Measurements from ENCODE around the gene NFYC.

Gene NFYC

DNA sequence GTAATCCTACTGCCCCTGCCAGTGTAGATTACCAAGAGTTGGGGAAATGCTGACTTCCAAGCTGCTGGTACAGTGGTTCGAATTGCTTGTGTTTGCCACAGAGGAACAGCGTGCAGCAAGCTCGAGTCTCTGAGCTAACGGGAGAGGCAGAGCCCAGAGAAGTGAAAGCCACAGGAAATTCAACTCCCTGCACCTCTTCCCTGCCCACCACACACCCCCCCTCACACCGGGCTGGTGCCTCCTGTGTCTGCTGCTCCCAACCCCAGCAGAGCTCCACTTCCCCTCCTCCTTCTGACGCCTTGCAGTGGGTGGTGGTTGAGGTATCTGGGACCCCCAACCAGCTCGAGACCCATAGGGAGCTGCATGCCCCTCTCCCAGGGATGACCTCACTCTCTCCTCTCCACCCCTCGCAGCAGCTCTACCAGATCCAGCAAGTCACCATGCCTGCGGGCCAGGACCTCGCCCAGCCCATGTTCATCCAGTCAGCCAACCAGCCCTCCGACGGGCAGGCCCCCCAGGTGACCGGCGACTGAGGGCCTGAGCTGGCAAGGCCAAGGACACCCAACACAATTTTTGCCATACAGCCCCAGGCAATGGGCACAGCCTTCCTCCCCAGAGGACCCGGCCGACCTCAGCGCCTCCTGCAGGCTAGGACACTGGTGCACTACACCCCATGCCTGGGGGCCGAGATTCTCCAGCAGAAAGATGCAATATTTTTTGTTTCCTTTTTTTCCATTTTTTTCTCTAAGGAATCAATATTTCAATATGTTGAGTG, 79.0 kb downstream of the NFYC start:
- TF ChIP-seq, protein P1, sequence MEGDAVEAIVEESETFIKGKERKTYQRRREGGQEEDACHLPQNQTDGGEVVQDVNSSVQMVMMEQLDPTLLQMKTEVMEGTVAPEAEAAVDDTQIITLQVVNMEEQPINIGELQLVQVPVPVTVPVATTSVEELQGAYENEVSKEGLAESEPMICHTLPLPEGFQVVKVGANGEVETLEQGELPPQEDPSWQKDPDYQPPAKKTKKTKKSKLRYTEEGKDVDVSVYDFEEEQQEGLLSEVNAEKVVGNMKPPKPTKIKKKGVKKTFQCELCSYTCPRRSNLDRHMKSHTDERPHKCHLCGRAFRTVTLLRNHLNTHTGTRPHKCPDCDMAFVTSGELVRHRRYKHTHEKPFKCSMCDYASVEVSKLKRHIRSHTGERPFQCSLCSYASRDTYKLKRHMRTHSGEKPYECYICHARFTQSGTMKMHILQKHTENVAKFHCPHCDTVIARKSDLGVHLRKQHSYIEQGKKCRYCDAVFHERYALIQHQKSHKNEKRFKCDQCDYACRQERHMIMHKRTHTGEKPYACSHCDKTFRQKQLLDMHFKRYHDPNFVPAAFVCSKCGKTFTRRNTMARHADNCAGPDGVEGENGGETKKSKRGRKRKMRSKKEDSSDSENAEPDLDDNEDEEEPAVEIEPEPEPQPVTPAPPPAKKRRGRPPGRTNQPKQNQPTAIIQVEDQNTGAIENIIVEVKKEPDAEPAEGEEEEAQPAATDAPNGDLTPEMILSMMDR (IDR thresholded peaks at IDR 0.05; ENCODE audit: borderline replicate concordance, extremely low read depth, low read length, poor library complexity, severe bottlenecking), result no peak
- TF ChIP-seq EZH2 (IDR thresholded peaks at IDR 0.05; ENCODE audit: borderline replicate concordance, low read depth, low read length, severe bottlenecking), result no peak
- DNase-seq, result peak; percentile 15

DNA sequence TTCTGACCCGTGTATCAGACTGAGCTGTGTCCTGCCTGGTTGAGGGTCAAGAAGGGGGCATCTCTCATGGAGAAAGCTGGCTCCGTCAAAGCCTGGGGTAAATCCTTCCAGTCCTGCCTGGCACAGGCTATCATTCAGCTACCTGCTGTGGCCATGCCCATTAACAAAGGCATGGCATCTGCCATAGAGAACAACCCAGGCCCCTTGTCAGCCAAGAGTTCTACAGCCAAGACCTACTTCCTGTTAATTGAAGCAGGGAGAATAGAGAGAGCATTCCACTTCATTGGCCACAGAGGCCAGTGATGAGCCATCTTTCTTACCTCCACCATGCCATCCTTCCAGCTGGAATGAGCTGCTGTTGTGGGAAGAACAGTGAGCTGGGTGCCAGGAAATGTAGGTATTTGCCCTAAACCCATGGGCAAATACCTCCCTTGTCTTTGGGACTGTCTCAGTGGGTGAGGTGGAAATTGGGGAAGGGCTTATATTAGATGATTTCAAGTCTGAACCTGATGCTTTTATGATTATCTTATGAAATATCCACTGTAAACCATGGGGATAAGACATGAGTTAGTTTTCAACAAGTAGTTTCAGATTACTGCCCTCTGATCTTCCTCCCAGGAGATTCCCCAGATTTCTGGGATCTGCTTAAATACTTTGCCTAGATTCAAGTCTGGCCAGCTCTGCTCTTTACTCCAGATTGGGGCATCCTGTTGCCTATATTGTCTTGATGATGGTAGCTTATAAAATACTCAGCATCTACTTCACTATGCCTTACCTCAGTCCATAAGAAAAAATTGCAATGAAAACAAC, 80.8 kb downstream of the NFYC start:
- Histone ChIP-seq H3K27ac (ENCODE audit: low read length) (no peak overlapping the region), H4K20me1 (ENCODE audit: insufficient read depth, low read length) (0 out of 2 replicates have a peak, but pooled peaks cover 8% of the 10 kb centered on the region), H2AFZ (ENCODE audit: low read depth, low read length) (no peak overlapping the region), H3K27me3 (ENCODE audit: insufficient read depth, low read length, poor library complexity) (no peaks in the 10 kb centered on the region), H3K36me3 (ENCODE audit: insufficient read depth, low read length) (peaks cover 72% of the 10 kb centered on the region), H3K79me2 (ENCODE audit: insufficient read depth, low read length) (no peaks in the 10 kb centered on the region), H3K4me2 (ENCODE audit: insufficient read depth, low read length) (no peak overlapping the region), H3K4me3 (ENCODE audit: low read depth in 1 of 2, low read length in 2 of 2) (no peak overlapping the region), H3K9ac (ENCODE audit: low read depth, low read length) (no peak overlapping the region), H3K4me1 (ENCODE audit: insufficient read depth, low read length) (no peaks in the 10 kb centered on the region), H3K9me3 (ENCODE audit: insufficient read depth, low read length, severe bottlenecking) (peaks cover 13% of the 10 kb centered on the region)
- TF ChIP-seq, protein P1 (IDR thresholded peaks at IDR 0.05; ENCODE audit: borderline replicate concordance, extremely low read depth, low read length, poor library complexity, severe bottlenecking), result no peak
- no peak for TF ChIP-seq EZH2 (IDR thresholded peaks at IDR 0.05; ENCODE audit: borderline replicate concordance, low read depth, low read length, severe bottlenecking)
- ATAC-seq (ENCODE audit: insufficient read depth, low read depth), result no peak
- no peak for DNase-seq

More for the DNA sequence above, 79.0 kb downstream of the NFYC start:
- no peak overlapping the region for H3K4me3 ChIP-seq (ENCODE audit: low read depth in 1 of 2, low read length in 2 of 2)
- no peaks in the 10 kb centered on the region for H3K9me3 ChIP-seq (ENCODE audit: insufficient read depth, low read length, severe bottlenecking)
- H3K36me3 ChIP-seq (ENCODE audit: insufficient read depth, low read length), result peaks cover 81% of the 10 kb centered on the region
- H3K27ac ChIP-seq (ENCODE audit: low read length), result no peak overlapping the region
- peak; percentile 52; the same call in 1 of the 3 replicates for ATAC-seq (ENCODE audit: insufficient read depth, low read depth)
- H4K20me1 ChIP-seq (ENCODE audit: insufficient read depth, low read length), result 0 out of 2 replicates have a peak, but pooled peaks cover 13% of the 10 kb centered on the region
- no peaks in the 10 kb centered on the region for H3K4me1 ChIP-seq (ENCODE audit: insufficient read depth, low read length)
- no peaks in the 10 kb centered on the region for H3K79me2 ChIP-seq (ENCODE audit: insufficient read depth, low read length)
- no peak overlapping the region for H3K4me2 ChIP-seq (ENCODE audit: insufficient read depth, low read length)
- H2AFZ ChIP-seq (ENCODE audit: low read depth, low read length), result no peak overlapping the region
- H3K27me3 ChIP-seq (ENCODE audit: insufficient read depth, low read length, poor library complexity), result no peaks in the 10 kb centered on the region
- H3K9ac ChIP-seq (ENCODE audit: low read depth, low read length), result no peak overlapping the region

DNA sequence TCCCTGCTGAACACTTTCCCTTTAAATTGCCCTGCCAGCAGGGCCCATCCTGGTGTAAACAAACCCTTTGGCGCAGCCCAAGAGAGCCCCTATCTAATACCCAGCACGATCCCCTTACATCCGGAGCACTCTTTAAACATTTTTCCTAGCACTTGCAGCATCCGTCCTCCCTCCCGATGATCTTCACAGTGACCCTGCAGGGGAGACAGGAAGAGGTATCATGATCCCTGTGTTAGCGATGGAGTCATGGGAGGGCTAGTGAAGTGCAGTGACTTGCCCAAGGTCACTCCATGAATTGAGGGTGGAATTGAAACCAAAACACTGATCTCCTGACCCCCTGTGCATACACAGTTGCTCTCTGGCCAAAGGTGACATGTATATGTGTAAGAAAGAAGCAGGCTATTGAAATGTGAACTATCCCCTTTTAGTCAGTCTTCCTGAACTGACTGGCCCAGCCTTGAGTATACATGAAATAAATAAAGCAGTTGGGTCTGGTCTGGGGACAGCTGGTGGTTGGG, 82.3 kb downstream of the NFYC start:
- H3K27ac ChIP-seq (ENCODE audit: low read length), result no peak overlapping the region
- no peak overlapping the region for H2AFZ ChIP-seq (ENCODE audit: low read depth, low read length)
- ATAC-seq (ENCODE audit: insufficient read depth, low read depth), result no peak
- DNase-seq, result no peak
- TF ChIP-seq EZH2 (IDR thresholded peaks at IDR 0.05; ENCODE audit: borderline replicate concordance, low read depth, low read length, severe bottlenecking), result no peak
- TF ChIP-seq, protein P1 (IDR thresholded peaks at IDR 0.05; ENCODE audit: borderline replicate concordance, extremely low read depth, low read length, poor library complexity, severe bottlenecking), result no peak
- H4K20me1 ChIP-seq (ENCODE audit: insufficient read depth, low read length), result 0 out of 2 replicates have a peak, but pooled peaks cover 6% of the 10 kb centered on the region
- no peak overlapping the region for H3K4me2 ChIP-seq (ENCODE audit: insufficient read depth, low read length)
- no peaks in the 10 kb centered on the region for H3K79me2 ChIP-seq (ENCODE audit: insufficient read depth, low read length)
- peaks cover 58% of the 10 kb centered on the region for H3K36me3 ChIP-seq (ENCODE audit: insufficient read depth, low read length)
- H3K4me3 ChIP-seq (ENCODE audit: low read depth in 1 of 2, low read length in 2 of 2), result no peak overlapping the region
- no peaks in the 10 kb centered on the region for H3K4me1 ChIP-seq (ENCODE audit: insufficient read depth, low read length)
- no peak overlapping the region for H3K9ac ChIP-seq (ENCODE audit: low read depth, low read length)
- H3K27me3 ChIP-seq (ENCODE audit: insufficient read depth, low read length, poor library complexity), result no peaks in the 10 kb centered on the region
- H3K9me3 ChIP-seq (ENCODE audit: insufficient read depth, low read length, severe bottlenecking), result peaks cover 15% of the 10 kb centered on the region

Measured in DND-41 (cell line).